GM23338 (cell line): ENCODE measurements around the gene CRYBG1. TPM values are rescaled to one million over a fixed set of nuclear protein-coding genes. Genes with fewer than 3 reads are reported as not detected.

Experiments
- ATAC-seq: fragments of 200-7000 bp; cut with Tn5 transposase; 3 replicates; pipeline ENCODE4 v1.9.1; 2020
- DNase-seq: peaks from one replicate; pipeline ENCODE4 v3.0.0-alpha.2; 2015; ENCODE audit warnings: low spot score
- H2AFZ ChIP-seq: fragments of 200-600 bp; sonication (generic); 2 replicates; pipeline ENCODE4 v1.8.0; 2016; ENCODE audit warnings: antibody characterized with exemption, mild to moderate bottlenecking, moderate library complexity
- H3F3A ChIP-seq: fragments of 200-600 bp; sonication (generic); replicated peaks from 2 replicates; pipeline ENCODE4 v1.8.0; 2017; ENCODE audit warnings: antibody characterized with exemption, mixed run types, low read depth
- H3K27ac ChIP-seq: fragments of 200-600 bp; sonication (generic); 2 replicates; pipeline ENCODE4 v1.6.1; 2016; ENCODE audit warnings: low read depth
- H3K27me3 ChIP-seq: fragments of 200-600 bp; sonication (generic); 2 replicates; pipeline ENCODE4 v1.8.0; 2016; ENCODE audit warnings: mild to moderate bottlenecking, mixed run types, moderate library complexity; ENCODE audit not compliant: insufficient read depth
- H3K36me3 ChIP-seq: fragments of 200-600 bp; sonication (generic); 2 replicates; pipeline ENCODE4 v1.8.0; 2016; ENCODE audit warnings: mild to moderate bottlenecking; ENCODE audit not compliant: insufficient read depth
- H3K4me1 ChIP-seq: fragments of 200-600 bp; sonication (generic); 2 replicates; pipeline ENCODE4 v1.8.0; 2016; ENCODE audit warnings: mild to moderate bottlenecking, moderate library complexity; ENCODE audit not compliant: insufficient read depth
- H3K4me2 ChIP-seq: fragments of 200-600 bp; sonication (generic); 2 replicates; pipeline ENCODE4 v1.7.1; 2017; ENCODE audit warnings: mixed run types
- H3K4me3 ChIP-seq: fragments of 200-600 bp; sonication (generic); 2 replicates; pipeline ENCODE4 v1.6.1; 2016; ENCODE audit warnings: mixed run types
- H3K79me2 ChIP-seq: fragments of 200-600 bp; sonication (generic); replicated peaks from 2 replicates; pipeline ENCODE4 v1.8.0; 2017; ENCODE audit warnings: mild to moderate bottlenecking; ENCODE audit not compliant: insufficient read depth
- H3K9me2 ChIP-seq: fragments of 200-600 bp; sonication (generic); 2 replicates; pipeline ENCODE4 v1.8.0; 2017; ENCODE audit not compliant: insufficient read depth
- H4K20me1 ChIP-seq: fragments of 200-600 bp; sonication (generic); replicated peaks from 2 replicates; pipeline ENCODE4 v1.8.0; 2017; ENCODE audit warnings: mild to moderate bottlenecking; ENCODE audit not compliant: insufficient read depth
- H3K27ac Mint-ChIP-seq: 2 replicates; pipeline ENCODE4 v1.8.0; 2020; ENCODE audit warnings: inconsistent platforms, mild to moderate bottlenecking, moderate library complexity, mixed read lengths
- H3K27me3 Mint-ChIP-seq: 3 replicates; pipeline ENCODE4 v1.8.0; 2022; ENCODE audit warnings: low read depth, mild to moderate bottlenecking, moderate library complexity, mixed read lengths, inconsistent platforms; ENCODE audit not compliant: insufficient read depth, poor library complexity
- H3K36me3 Mint-ChIP-seq: 3 replicates; pipeline ENCODE4 v1.8.0; 2021; ENCODE audit warnings: low read depth, mild to moderate bottlenecking, inconsistent platforms, moderate library complexity, mixed read lengths
- H3K4me1 Mint-ChIP-seq: 3 replicates; pipeline ENCODE4 v1.8.0; 2020; ENCODE audit warnings: mild to moderate bottlenecking, inconsistent platforms, mixed read lengths
- H3K4me3 Mint-ChIP-seq: 3 replicates; pipeline ENCODE4 v1.8.0; 2021; ENCODE audit warnings: moderate library complexity, mild to moderate bottlenecking, inconsistent platforms, mixed read lengths
- H3K9me3 Mint-ChIP-seq: 3 replicates; pipeline ENCODE4 v1.8.0; 2020; ENCODE audit warnings: moderate library complexity, mild to moderate bottlenecking, inconsistent platforms, mixed read lengths
- CTCF ChIP-seq, 2 experiments: fragments of 200-600 bp in 1 of 2; sonication (generic) in 1 of 2; conservative IDR thresholded peaks; 2 replicates each; pipeline versions ENCODE4 v1.5.1 to v1.6.1; 2016 to 2017; ENCODE audit warnings: antibody characterized with exemption in 2 of 2, low read depth in 2 of 2, mild to moderate bottlenecking in 2 of 2, moderate library complexity in 1 of 2
- EZH2 ChIP-seq: fragments of 200-600 bp; sonication (generic); IDR thresholded peaks from one replicate; pipeline ENCODE4 v1.8.0; 2017; ENCODE audit warnings: antibody characterized with exemption, mild to moderate bottlenecking, low read depth; ENCODE audit not compliant: unreplicated experiment
- EZH2phosphoT487 ChIP-seq: fragments of 200-600 bp; sonication (generic); IDR thresholded peaks from one replicate; pipeline ENCODE4 v1.8.1; 2018; ENCODE audit warnings: antibody characterized with exemption; ENCODE audit not compliant: unreplicated experiment
- REST ChIP-seq: IDR thresholded peaks from one replicate; pipeline ENCODE4 v1.6.1; 2018; ENCODE audit warnings: antibody characterized with exemption; ENCODE audit not compliant: unreplicated experiment
- ZNF114 ChIP-seq: fragments of 250-450 bp; sonication (Bioruptor Pico); IDR thresholded peaks from 2 replicates; pipeline ENCODE4 v1.5.0; 2020; ENCODE audit warnings: mild to moderate bottlenecking, moderate library complexity
- polyA plus RNA-seq: library from polyadenylated mRNA; unstranded; fragments of >200 nt; fragmentation: Nextera tagmentation; extraction: Ambion mirVana; gene quantifications from 2 replicates; pipeline ENCODE4 v1.2.1, GENCODE V29; 2016
- total RNA-seq: library from RNA; depleted of rRNA; stranded (reverse); fragments of >200 nt; shearing (Covaris generic); gene quantifications from 2 replicates; pipeline ENCODE4 v1.2.3, GENCODE V29; 2014

The CRYBG1 gene
- total and polyA plus RNA-seq, 2 experiments from 2014 or later, result 3.7 to 17.2 TPM

- H2AFZ ChIP-seq, result no peak overlapping the region
- H3K9me3 Mint-ChIP-seq, result no peaks in the 10 kb centered on the region
- ATAC-seq (no peak), DNase-seq (no peak)
- peaks cover 8% of the 10 kb centered on the region for H3K9me2 ChIP-seq
- no peaks in the 10 kb centered on the region for H3K27me3 ChIP-seq
- no peak overlapping the region for H3K4me2 ChIP-seq
- H3K36me3 ChIP-seq, result no peaks in the 10 kb centered on the region
- no peaks in the 10 kb centered on the region for H4K20me1 ChIP-seq
- H3K27me3 Mint-ChIP-seq, result no peaks in the 10 kb centered on the region
- peaks cover 2% of the 10 kb centered on the region for H3K4me1 ChIP-seq
- no peaks in the 10 kb centered on the region for H3K36me3 Mint-ChIP-seq
- no peaks in the 10 kb centered on the region for H3F3A ChIP-seq
- peaks cover under 1% of the 10 kb centered on the region; the same call in 1 of the 3 replicates for H3K4me1 Mint-ChIP-seq
- H3K79me2 ChIP-seq, result no peaks in the 10 kb centered on the region
- H3K4me3 Mint-ChIP-seq, result no peak overlapping the region
- H3K27ac Mint-ChIP-seq, result no peak overlapping the region
- no peak overlapping the region for H3K27ac ChIP-seq
- TF ChIP-seq REST (no peak), ZNF114 (CRISPR knock-in tag) (no peak), EZH2 (no peak)
- H3K4me3 ChIP-seq, result no peak overlapping the region
Observed at GRCh38 chr6:106425382-106425781, 64.9 kb downstream of the CRYBG1 start.

GRCh38 chr6:106426250-106426970, 65.9 kb downstream of the CRYBG1 start:
- H3K4me3 Mint-ChIP-seq, result no peak overlapping the region
- DNase-seq, result no peak

More at GRCh38 chr6:106426250-106426970, 65.9 kb downstream of the CRYBG1 start:
- no peak for ATAC-seq
- no peak overlapping the region for H3K27ac ChIP-seq
- H3K27me3 ChIP-seq, result no peaks in the 10 kb centered on the region
- TF ChIP-seq REST (no peak), CTCF (conservative IDR thresholded peaks at IDR 0.05; ENCODE audit: low read depth in 2 of 2) (no peak), EZH2phosphoT487 (no peak)
- Mint-ChIP-seq H3K9me3 (no peaks in the 10 kb centered on the region), H3K27me3 (no peaks in the 10 kb centered on the region), H3K27ac (no peak overlapping the region), H3K36me3 (no peaks in the 10 kb centered on the region), H3K4me1 (no peaks in the 10 kb centered on the region)
- no peaks in the 10 kb centered on the region for H3K79me2 ChIP-seq
- peaks cover 5% of the 10 kb centered on the region for H3K9me2 ChIP-seq
- no peaks in the 10 kb centered on the region for H3F3A ChIP-seq
- H2AFZ ChIP-seq, result no peak overlapping the region
- H4K20me1 ChIP-seq, result no peaks in the 10 kb centered on the region
- no peaks in the 10 kb centered on the region for H3K36me3 ChIP-seq
- H3K4me3 ChIP-seq, result no peak overlapping the region
- H3K4me2 ChIP-seq, result no peak overlapping the region
- no peaks in the 10 kb centered on the region for H3K4me1 ChIP-seq
